ENCODE data around the gene DISC1.

DNA sequence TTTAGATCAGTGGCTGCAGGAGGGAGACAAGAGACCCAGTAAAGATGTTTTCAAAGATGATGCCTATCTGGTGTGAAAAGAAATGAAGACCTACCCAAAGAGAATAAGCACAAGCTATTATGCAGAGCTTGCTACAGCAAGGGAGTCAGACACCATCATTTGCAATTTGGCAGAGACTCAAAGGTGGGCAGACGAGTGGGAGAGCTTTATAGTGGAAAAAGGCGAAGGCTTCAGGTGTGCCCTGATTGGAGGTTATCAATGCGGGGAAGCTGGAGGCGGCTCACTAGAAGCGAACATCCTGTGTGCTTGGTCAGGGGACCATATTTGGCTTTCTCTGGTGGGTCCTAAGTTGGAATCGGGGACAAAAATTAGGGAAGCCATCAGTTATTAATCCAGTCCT, 183.8 kb downstream of the DISC1 start:
- TF ChIP-seq, protein P1, sequence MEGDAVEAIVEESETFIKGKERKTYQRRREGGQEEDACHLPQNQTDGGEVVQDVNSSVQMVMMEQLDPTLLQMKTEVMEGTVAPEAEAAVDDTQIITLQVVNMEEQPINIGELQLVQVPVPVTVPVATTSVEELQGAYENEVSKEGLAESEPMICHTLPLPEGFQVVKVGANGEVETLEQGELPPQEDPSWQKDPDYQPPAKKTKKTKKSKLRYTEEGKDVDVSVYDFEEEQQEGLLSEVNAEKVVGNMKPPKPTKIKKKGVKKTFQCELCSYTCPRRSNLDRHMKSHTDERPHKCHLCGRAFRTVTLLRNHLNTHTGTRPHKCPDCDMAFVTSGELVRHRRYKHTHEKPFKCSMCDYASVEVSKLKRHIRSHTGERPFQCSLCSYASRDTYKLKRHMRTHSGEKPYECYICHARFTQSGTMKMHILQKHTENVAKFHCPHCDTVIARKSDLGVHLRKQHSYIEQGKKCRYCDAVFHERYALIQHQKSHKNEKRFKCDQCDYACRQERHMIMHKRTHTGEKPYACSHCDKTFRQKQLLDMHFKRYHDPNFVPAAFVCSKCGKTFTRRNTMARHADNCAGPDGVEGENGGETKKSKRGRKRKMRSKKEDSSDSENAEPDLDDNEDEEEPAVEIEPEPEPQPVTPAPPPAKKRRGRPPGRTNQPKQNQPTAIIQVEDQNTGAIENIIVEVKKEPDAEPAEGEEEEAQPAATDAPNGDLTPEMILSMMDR (IDR thresholded peaks at IDR 0.05): no peak
- TF ChIP-seq EZH2 (IDR thresholded peaks at IDR 0.05; ENCODE audit: borderline replicate concordance, insufficient read depth, low read depth, low read length, poor library complexity, severe bottlenecking): no peak
